Transverse colon (tissue), 4 donors: ENCODE results near the gene TRAF7. TPM values are rescaled to one million over a fixed set of nuclear protein-coding genes. Genes with fewer than 3 reads are reported as not detected.
"Not testable (repeated sequence)": the region's sequence is repeated elsewhere in the genome, so short reads cannot be mapped to it uniquely, and the experiment has no call there.

Experiments
- DNase-seq: peaks from one replicate; pipeline ENCODE4 v3.0.0-alpha.2; 2019
- H3K27ac ChIP-seq, 4 donors: fragments of 200-600 bp; sonication (generic); 2 replicates each; pipeline ENCODE4 v1.5.1; 2016 to 2018; ENCODE audit warnings: inconsistent platforms in 4 of 4
- H3K27me3 ChIP-seq: fragments of 200-600 bp; sonication (generic); 2 replicates; pipeline ENCODE4 v1.5.1; 2017; ENCODE audit warnings: inconsistent platforms
- H3K36me3 ChIP-seq, 4 donors: fragments of 200-600 bp; sonication (generic); 2 replicates each; pipeline ENCODE4 v1.5.1; 2017 to 2019; ENCODE audit warnings: inconsistent platforms in 4 of 4
- H3K4me1 ChIP-seq, 4 donors: fragments of 200-600 bp; sonication (generic); 2 replicates each; pipeline ENCODE4 v1.5.1; 2017 to 2020; ENCODE audit warnings: inconsistent platforms in 4 of 4
- H3K4me3 ChIP-seq, 4 donors: fragments of 200-600 bp; sonication (generic); 1 replicate in 1 of 4; 2 replicates in 3 of 4; pipeline versions ENCODE4 v1.5.1 to v1.6.1; 2017 to 2019; ENCODE audit warnings: inconsistent platforms in 4 of 4
- H3K9me3 ChIP-seq, 2 donors: fragments of 200-600 bp; sonication (generic); 2 replicates each; pipeline ENCODE4 v1.5.1; 2017 to 2019; ENCODE audit warnings: inconsistent platforms in 2 of 2
- CTCF ChIP-seq, 5 experiments: fragments of 200-600 bp in 3 of 5; fragments of 450-650 bp in 2 of 5; sonication (generic) in 3 of 5; IDR thresholded peaks; 1 replicate in 2 of 5; 2 replicates in 3 of 5; pipeline ENCODE4 v1.5.1; 2016 to 2017; ENCODE audit warnings: antibody characterized with exemption in 5 of 5, inconsistent platforms in 3 of 5, mild to moderate bottlenecking in 2 of 5, moderate library complexity in 1 of 5
- EP300 ChIP-seq: sonication (generic); formaldehyde crosslinking; IDR thresholded peaks from one replicate; pipeline ENCODE4 v1.6.1; 2017; ENCODE audit warnings: antibody characterized with exemption, low read depth
- POLR2A ChIP-seq: fragments of 450-650 bp; IDR thresholded peaks from one replicate; pipeline ENCODE4 v1.6.1; 2016; ENCODE audit warnings: antibody characterized with exemption, mild to moderate bottlenecking, moderate library complexity
- POLR2AphosphoS5 ChIP-seq, 3 donors: sonication (generic); formaldehyde crosslinking; IDR thresholded peaks; one replicate each; pipeline ENCODE4 v1.6.1; 2016; ENCODE audit warnings: antibody characterized with exemption in 3 of 3
- WGBS, 2 donors: methylation state at CpG; one replicate each; pipeline ENCODE4 v1.1.5; 2018; ENCODE audit warnings: low coverage in 1 of 2; 5-methylcytosine and 5-hydroxymethylcytosine counted together
- in situ Hi-C, 4 donors: fragments of 200-750 bp; cut with MboI; loops; one replicate each; pipeline versions ENCODE4 v1.15.0 to v1.15.1; 2017; ENCODE audit warnings: low sequenced_read_pairs in 3 of 4, low pct_ligation_motif_present in 1 of 4, low pct_unique_long_range_greater_than_20kb in 1 of 4
- intact Hi-C: fragments of 100-400 bp; cut with DNase I; formaldehyde crosslinking; loops from one replicate; pipeline ENCODE4 v1.15.1; 2023; ENCODE audit warnings: low total_unique reads
- total RNA-seq, 4 donors: library from RNA; depleted of rRNA; stranded (reverse); fragments of >200 nt; gene quantifications; one replicate each; pipeline ENCODE4 v1.1.0, GENCODE V29; 2016

The TRAF7 gene
- total RNA-seq, 4 donors from 2014 or later, result 43.4 to 80.4 (median 63.0) TPM

- DNase-seq, H3K27me3 ChIP-seq, H3K27ac ChIP-seq, H3K4me1 ChIP-seq, intact Hi-C loops, in situ Hi-C loops, H3K4me3 ChIP-seq, H3K9me3 ChIP-seq: not testable (repeated sequence)
- H3K36me3 ChIP-seq, result peaks cover 0 to 19% (median 3%) of the 10 kb centered on the region in 4 donors
- WGBS, 2 donors, result 97% methylated on average over 29 of the region's 36 CpGs; no CpG with 5 or more reads in 1 of the 2 donors
Observed at GRCh38 chr16:2111009-2111353, 44.6 kb upstream of the TRAF7 start.

- intact Hi-C loops, H3K9me3 ChIP-seq, H3K27ac ChIP-seq, H3K4me1 ChIP-seq, DNase-seq, in situ Hi-C loops, H3K27me3 ChIP-seq, H3K4me3 ChIP-seq: not testable (repeated sequence)
- H3K36me3 ChIP-seq, result peaks cover 0 to 19% (median 3%) of the 10 kb centered on the region in 4 donors
- whole genome bisulfite sequencing, 2 donors, result 94% methylated on average over 42 of the region's 65 CpGs; no CpG with 5 or more reads in 1 of the 2 donors
Observed at GRCh38 chr16:2111412-2112335, 43.9 kb upstream of the TRAF7 start.

GRCh38 chr16:2112539-2113106, 43.0 kb upstream of the TRAF7 start:
- H3K4me1 ChIP-seq, result peaks cover 4 to 12% (median 12%) of the 10 kb centered on the region in 4 donors
- H3K9me3 ChIP-seq, H3K4me3 ChIP-seq, DNase-seq, H3K27me3 ChIP-seq, intact Hi-C loops, H3K27ac ChIP-seq, in situ Hi-C loops: not testable (repeated sequence)
- H3K36me3 ChIP-seq, result peaks cover 0 to 19% (median 3%) of the 10 kb centered on the region in 4 donors
- 82% methylated on average over 27 of the region's 30 CpGs; no CpG with 5 or more reads in 1 of the 2 donors for WGBS, 2 donors

GRCh38 chr16:2114225-2114624, 41.4 kb upstream of the TRAF7 start:
- 98% methylated on average over 21 of the region's 26 CpGs; no CpG with 5 or more reads in 1 of the 2 donors for WGBS, 2 donors
- H3K4me1 ChIP-seq, result peaks cover 4 to 15% (median 12%) of the 10 kb centered on the region in 4 donors
- H3K36me3 ChIP-seq, DNase-seq, H3K27me3 ChIP-seq, H3K27ac ChIP-seq, H3K4me3 ChIP-seq, H3K9me3 ChIP-seq, in situ Hi-C loops, intact Hi-C loops: not testable (repeated sequence)

- H3K4me1 ChIP-seq, result peaks cover 4 to 15% (median 12%) of the 10 kb centered on the region in 4 donors
- H3K36me3 ChIP-seq, intact Hi-C loops, H3K27me3 ChIP-seq, H3K4me3 ChIP-seq, DNase-seq, H3K27ac ChIP-seq, H3K9me3 ChIP-seq, in situ Hi-C loops: not testable (repeated sequence)
- WGBS, 2 donors, result 90% methylated on average over 33 of the region's 34 CpGs; no CpG with 5 or more reads in 1 of the 2 donors
Observed at GRCh38 chr16:2114885-2115590, 40.5 kb upstream of the TRAF7 start.

GRCh38 chr16:2115591-2115973, 40.0 kb upstream of the TRAF7 start:
- in situ Hi-C loops, result no loop called here
- TF ChIP-seq POLR2AphosphoS5 (IDR thresholded peaks at IDR 0.05) (no peak), POLR2A (no peak), EP300 (no peak), CTCF (IDR thresholded peaks at IDR 0.05) (no peak)
- H3K36me3 ChIP-seq, result peaks cover 0 to 3% (median 0%) of the 10 kb centered on the region in 4 donors

GRCh38 chr16:2116428-2116827, 39.2 kb upstream of the TRAF7 start:
- DNase-seq, H3K27me3 ChIP-seq, H3K9me3 ChIP-seq, H3K36me3 ChIP-seq, H3K4me3 ChIP-seq, intact Hi-C loops, in situ Hi-C loops: not testable (repeated sequence)
- 89% methylated on average over 10 of the region's 24 CpGs; no CpG with 5 or more reads in 1 of the 2 donors for WGBS, 2 donors
- H3K4me1 ChIP-seq, result peaks cover 4 to 26% (median 15%) of the 10 kb centered on the region in 4 donors
- peak overlapping the region; percentile 6 to 66 (median 22) for H3K27ac ChIP-seq

More at GRCh38 chr16:2115591-2115973, 40.0 kb upstream of the TRAF7 start:
- intact Hi-C loops, result no loop called here
- H3K4me1 ChIP-seq, result peaks cover 4 to 19% (median 14%) of the 10 kb centered on the region in 4 donors
- 89% methylated on average over 10 of the region's 13 CpGs; no CpG with 5 or more reads in 1 of the 2 donors for WGBS, 2 donors
- H3K4me3 ChIP-seq, result no peak overlapping the region
- DNase-seq, result no peak
- no peaks in the 10 kb centered on the region for H3K27me3 ChIP-seq
- H3K9me3 ChIP-seq, result no peaks in the 10 kb centered on the region
- H3K27ac ChIP-seq, result no peak overlapping the region

- 85% methylated on average over 10 of the region's 25 CpGs; no CpG with 5 or more reads in 1 of the 2 donors for WGBS, 2 donors
- H3K27me3 ChIP-seq, in situ Hi-C loops, H3K36me3 ChIP-seq, intact Hi-C loops, DNase-seq, H3K9me3 ChIP-seq, H3K4me3 ChIP-seq: not testable (repeated sequence)
- Histone ChIP-seq H3K27ac (peak overlapping the region in 2 of 4 donors; percentile 30 to 66), H3K4me1 (peaks cover 4 to 34% (median 16%) of the 10 kb centered on the region in 4 donors)
Observed at GRCh38 chr16:2117341-2117740, 38.2 kb upstream of the TRAF7 start.
